GM10248 (cell line): ENCODE data around the gene GBE1.
"Not testable (repeated sequence)": the region's sequence is repeated elsewhere in the genome, so short reads cannot be mapped to it uniquely, and the experiment has no call there.

ENCODE experiments used
- CTCF ChIA-PET: fragments of 300-600 bp; sonication (Branson Sonifier 250); formaldehyde crosslinking; extraction: SDS; loops from one replicate; lab custom pipeline; 2021; ENCODE audit warnings: antibody characterized with exemption; lab: Yijun Ruan, JAX
- POLR2A ChIA-PET: fragments of 350-650 bp; sonication (Branson Sonifier 250); formaldehyde crosslinking; extraction: SDS; loops from one replicate; lab custom pipeline; 2020; ENCODE audit warnings: antibody characterized with exemption; lab: Yijun Ruan, JAX
- DNase-seq: peaks from one replicate; pipeline ENCODE4 v3.0.0; 2012; ENCODE audit errors: extremely low spot score
- CTCF ChIP-seq: IDR thresholded peaks from 2 replicates; pipeline ENCODE4 v1.5.1; 2012; ENCODE audit warnings: mild to moderate bottlenecking, low read depth; ENCODE audit errors: extremely low read depth, missing control alignments, control extremely low read depth

Gene GBE1

GRCh38 chr3:81761904-81762580 lies 597 bp upstream of the GBE1 start:
- ChIA-PET CTCF (interaction anchor here (0.9 to 2.2 kb wide), 9 partner anchors 9 to 370 kb away, joined by 3 to 7 read pairs (median 4); no protein-coding TSS in a partner anchor), POLR2A (interaction anchor here (0.9 to 1.0 kb wide), 3 partner anchors 14 to 43 kb away, joined by 3 to 4 read pairs (median 3); no protein-coding TSS in a partner anchor)
- no peak for DNase-seq
- no peak for TF ChIP-seq CTCF

- ChIA-PET CTCF (interaction anchor here (1.0 to 1.2 kb wide), 2 partner anchors 10 to 25 kb away, joined by 3 to 4 read pairs; no protein-coding TSS in a partner anchor), POLR2A (no interaction called here)
- DNase-seq: no peak
- TF ChIP-seq CTCF: no peak
Measured at GRCh38 chr3:81760215-81760614, 1.2 kb downstream of the GBE1 start.

- DNase-seq, POLR2A ChIA-PET, CTCF ChIA-PET: not testable (repeated sequence)
Measured at GRCh38 chr3:81758771-81759170, 2.7 kb downstream of the GBE1 start.

GRCh38 chr3:81758275-81758674 lies 3.2 kb downstream of the GBE1 start:
- no peak for TF ChIP-seq CTCF
- no peak for DNase-seq
- ChIA-PET POLR2A (no interaction called here), CTCF (no interaction called here)

- ChIA-PET CTCF (interaction anchor here (0.7 to 1.9 kb wide), 4 partner anchors 9 to 196 kb away, joined by 3 to 6 read pairs (median 4); no protein-coding TSS in a partner anchor), POLR2A (no interaction called here)
- DNase-seq: no peak
- TF ChIP-seq CTCF: no peak
Measured at GRCh38 chr3:81753416-81754027, 7.9 kb downstream of the GBE1 start.

GRCh38 chr3:81752604-81753003 lies 8.8 kb downstream of the GBE1 start:
- ChIA-PET CTCF (interaction anchor here (0.7 to 1.9 kb wide), 3 partner anchors 11 to 197 kb away, joined by 3 to 6 read pairs (median 4); no protein-coding TSS in a partner anchor), POLR2A (no interaction called here)
- DNase-seq: no peak
- no peak for TF ChIP-seq CTCF

- POLR2A ChIA-PET: no interaction called here
- TF ChIP-seq CTCF: no peak
- CTCF ChIA-PET: no interaction called here
- DNase-seq: no peak
Measured at GRCh38 chr3:81749265-81749664, 12.2 kb downstream of the GBE1 start.

GRCh38 chr3:81747280-81747679 lies 14.2 kb downstream of the GBE1 start:
- POLR2A ChIA-PET: interaction anchor here (0.8 kb wide), 1 partner anchor 14 kb away, joined by 3 read pairs; the partner anchor contains the start of gene GBE1
- CTCF ChIA-PET: interaction anchor here (1.0 to 2.2 kb wide), 2 partner anchors 9 to 22 kb away, joined by 3 to 9 read pairs; no protein-coding TSS in a partner anchor
- DNase-seq: not testable (repeated sequence)
